Uterus (tissue), 2 donors: Measurements from ENCODE around the gene DBH.

Experiments
- CTCF ChIP-seq, 4 experiments: fragments of 200-600 bp in 2 of 4; fragments of 450-650 bp in 2 of 4; sonication (generic) in 2 of 4; IDR thresholded peaks; one replicate each; pipeline ENCODE4 v1.5.1; 2016 to 2019; ENCODE audit warnings: antibody characterized with exemption in 4 of 4, mild to moderate bottlenecking in 2 of 4, moderate library complexity in 1 of 4
- POLR2A ChIP-seq, 2 donors: fragments of 450-650 bp; IDR thresholded peaks; one replicate each; pipeline ENCODE4 v1.6.1; 2016; ENCODE audit warnings: antibody characterized with exemption in 2 of 2, mild to moderate bottlenecking in 1 of 2, moderate library complexity in 1 of 2

DNA sequence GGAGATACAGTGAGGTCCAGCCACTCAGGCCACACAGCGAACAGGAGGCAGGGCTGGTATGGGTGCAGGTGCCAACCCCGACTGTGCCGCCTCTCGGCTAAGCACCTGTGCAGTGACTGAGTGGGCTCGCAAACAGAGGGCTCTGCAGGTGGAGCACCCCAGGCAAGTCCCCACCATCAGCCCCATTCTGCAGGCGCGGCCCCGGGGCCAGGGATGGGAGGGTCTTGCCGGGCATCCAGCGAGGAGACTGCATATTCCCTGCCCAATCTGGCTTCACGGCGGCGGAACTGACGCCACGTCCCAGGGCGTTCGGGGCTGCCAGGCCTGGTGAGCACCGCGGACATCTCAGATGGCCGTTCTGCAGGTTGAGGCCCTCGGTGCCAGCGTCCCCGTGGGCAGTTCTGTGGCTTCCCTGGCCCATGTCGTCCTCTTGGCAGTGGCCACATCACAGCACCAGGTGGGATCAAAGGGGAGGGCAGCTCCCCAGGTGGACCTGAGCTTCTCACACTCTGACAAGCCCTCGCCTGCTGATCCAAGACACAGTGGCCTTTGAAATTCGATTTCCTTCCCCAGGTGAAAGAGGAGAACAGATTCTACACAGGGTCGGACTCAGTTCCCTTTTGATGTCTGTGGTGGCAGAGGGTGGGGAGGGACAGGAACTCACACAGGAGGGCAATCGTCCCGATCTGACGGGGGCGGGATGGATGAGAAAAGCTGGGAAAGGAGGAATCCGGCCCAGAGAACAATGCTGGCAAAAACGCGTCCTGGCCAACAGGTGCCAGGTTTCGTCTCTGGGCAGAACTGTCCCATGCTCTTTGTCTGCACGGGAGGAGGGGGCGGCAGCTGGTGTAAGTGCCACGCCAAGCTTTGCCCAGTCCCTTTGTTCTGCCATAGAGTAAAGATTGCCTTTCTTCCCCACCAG lies 18.8 kb downstream of the DBH start:
- no peak for TF ChIP-seq CTCF (IDR thresholded peaks at IDR 0.05)
- no peak for TF ChIP-seq POLR2A (IDR thresholded peaks at IDR 0.05)
